ENCODE data around the gene PRKAG2. TPM values are rescaled to one million over a fixed set of nuclear protein-coding genes. Genes with fewer than 3 reads are reported as not detected.

PRKAG2 gene
- total RNA-seq, 2 experiments from 2014 or later: 39.3 to 42.3 TPM

DNA sequence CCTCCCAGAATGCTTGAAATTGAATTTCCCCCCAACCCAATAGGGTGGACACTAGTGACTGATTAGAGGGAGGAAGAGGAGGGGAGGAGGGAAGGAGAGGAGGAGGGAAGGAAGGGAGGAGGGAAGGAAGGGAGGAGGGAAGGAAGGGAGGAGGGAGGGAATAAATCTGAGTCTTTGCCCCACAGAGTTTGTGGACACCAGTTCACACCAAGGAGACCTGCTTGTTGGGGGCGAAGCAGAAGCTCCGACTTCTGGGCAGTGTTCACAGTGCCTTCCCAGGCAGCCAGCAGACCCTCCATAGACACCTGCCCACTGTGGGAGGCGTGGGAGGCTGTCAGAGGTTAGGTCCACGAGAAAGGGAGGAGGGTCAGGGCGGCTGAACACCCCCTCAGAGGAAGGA lies 44.8 kb downstream of the PRKAG2 start:
- Mint-ChIP-seq H3K4me1 (ENCODE audit: low read depth) (peaks cover 20% of the 10 kb centered on the region), H3K27me3 (no peaks in the 10 kb centered on the region), H3K9me3 (no peaks in the 10 kb centered on the region), H3K27ac (no peak overlapping the region), H3K36me3 (ENCODE audit: low read depth) (peaks cover 16% of the 10 kb centered on the region), H3K4me3 (no peak overlapping the region)
- Histone ChIP-seq H3K4me3 (ENCODE audit: low read length) (no peak overlapping the region), H3K4me1 (ENCODE audit: insufficient read depth, low read length) (peaks cover 19% of the 10 kb centered on the region), H3K36me3 (ENCODE audit: insufficient read depth, low read length) (no peaks in the 10 kb centered on the region), H3K27me3 (ENCODE audit: control insufficient read depth in 1 of 2, insufficient read depth in 2 of 2, low read length in 2 of 2) (no peaks in the 10 kb centered on the region), H3K27ac (ENCODE audit: low read depth in 1 of 2, low read length in 2 of 2) (no peak overlapping the region), H3K9me3 (ENCODE audit: control insufficient read depth in 1 of 2, insufficient read depth in 1 of 2, low read length in 2 of 2) (no peaks in the 10 kb centered on the region)
- POLR2A ChIA-PET: no interaction called here
- intact Hi-C loops (cut with DNase I, micrococcal nuclease): no loop called here
- CTCF ChIA-PET: no interaction called here
- DNase-seq (no peak), ATAC-seq (ENCODE audit: poor library complexity) (no peak)
- TF ChIP-seq, protein P1, sequence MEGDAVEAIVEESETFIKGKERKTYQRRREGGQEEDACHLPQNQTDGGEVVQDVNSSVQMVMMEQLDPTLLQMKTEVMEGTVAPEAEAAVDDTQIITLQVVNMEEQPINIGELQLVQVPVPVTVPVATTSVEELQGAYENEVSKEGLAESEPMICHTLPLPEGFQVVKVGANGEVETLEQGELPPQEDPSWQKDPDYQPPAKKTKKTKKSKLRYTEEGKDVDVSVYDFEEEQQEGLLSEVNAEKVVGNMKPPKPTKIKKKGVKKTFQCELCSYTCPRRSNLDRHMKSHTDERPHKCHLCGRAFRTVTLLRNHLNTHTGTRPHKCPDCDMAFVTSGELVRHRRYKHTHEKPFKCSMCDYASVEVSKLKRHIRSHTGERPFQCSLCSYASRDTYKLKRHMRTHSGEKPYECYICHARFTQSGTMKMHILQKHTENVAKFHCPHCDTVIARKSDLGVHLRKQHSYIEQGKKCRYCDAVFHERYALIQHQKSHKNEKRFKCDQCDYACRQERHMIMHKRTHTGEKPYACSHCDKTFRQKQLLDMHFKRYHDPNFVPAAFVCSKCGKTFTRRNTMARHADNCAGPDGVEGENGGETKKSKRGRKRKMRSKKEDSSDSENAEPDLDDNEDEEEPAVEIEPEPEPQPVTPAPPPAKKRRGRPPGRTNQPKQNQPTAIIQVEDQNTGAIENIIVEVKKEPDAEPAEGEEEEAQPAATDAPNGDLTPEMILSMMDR (IDR thresholded peaks at IDR 0.05): no peak

DNA sequence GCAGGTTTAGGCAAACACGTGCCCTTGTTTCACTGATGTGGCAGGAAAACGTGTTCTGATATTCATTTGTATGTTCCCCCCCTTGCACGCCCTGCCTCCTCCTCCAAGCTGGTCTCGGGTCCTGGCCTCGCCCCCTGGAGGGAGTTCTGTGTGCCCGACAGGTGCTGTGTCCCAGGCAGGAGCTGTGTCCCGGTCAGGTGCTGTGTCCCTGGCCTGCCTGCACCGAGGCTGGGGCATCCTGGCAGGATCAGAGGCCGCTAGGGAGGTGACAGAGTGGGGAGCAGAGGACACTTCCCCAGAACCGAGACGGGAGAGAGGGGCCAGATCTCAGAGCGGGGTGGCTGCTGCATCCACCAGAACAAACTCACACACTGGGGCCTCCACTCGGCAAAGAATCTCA lies 45.3 kb downstream of the PRKAG2 start:
- Mint-ChIP-seq H3K9me3 (no peaks in the 10 kb centered on the region), H3K36me3 (ENCODE audit: low read depth) (peaks cover 16% of the 10 kb centered on the region), H3K4me1 (ENCODE audit: low read depth) (peaks cover 23% of the 10 kb centered on the region), H3K27me3 (no peaks in the 10 kb centered on the region), H3K27ac (no peak overlapping the region), H3K4me3 (no peak overlapping the region)
- Histone ChIP-seq H3K36me3 (ENCODE audit: insufficient read depth, low read length) (no peaks in the 10 kb centered on the region), H3K27me3 (ENCODE audit: control insufficient read depth in 1 of 2, insufficient read depth in 2 of 2, low read length in 2 of 2) (no peaks in the 10 kb centered on the region), H3K4me1 (ENCODE audit: insufficient read depth, low read length) (peaks cover 19% of the 10 kb centered on the region), H3K9me3 (ENCODE audit: control insufficient read depth in 1 of 2, insufficient read depth in 1 of 2, low read length in 2 of 2) (no peaks in the 10 kb centered on the region), H3K27ac (ENCODE audit: low read depth in 1 of 2, low read length in 2 of 2) (no peak overlapping the region), H3K4me3 (ENCODE audit: low read length) (no peak overlapping the region)
- ATAC-seq (ENCODE audit: poor library complexity) (no peak), DNase-seq (no peak)
- intact Hi-C loops (cut with DNase I, micrococcal nuclease): no loop called here
- ChIA-PET CTCF (no interaction called here), POLR2A (no interaction called here)
- TF ChIP-seq, protein P1 (IDR thresholded peaks at IDR 0.05): no peak

DNA sequence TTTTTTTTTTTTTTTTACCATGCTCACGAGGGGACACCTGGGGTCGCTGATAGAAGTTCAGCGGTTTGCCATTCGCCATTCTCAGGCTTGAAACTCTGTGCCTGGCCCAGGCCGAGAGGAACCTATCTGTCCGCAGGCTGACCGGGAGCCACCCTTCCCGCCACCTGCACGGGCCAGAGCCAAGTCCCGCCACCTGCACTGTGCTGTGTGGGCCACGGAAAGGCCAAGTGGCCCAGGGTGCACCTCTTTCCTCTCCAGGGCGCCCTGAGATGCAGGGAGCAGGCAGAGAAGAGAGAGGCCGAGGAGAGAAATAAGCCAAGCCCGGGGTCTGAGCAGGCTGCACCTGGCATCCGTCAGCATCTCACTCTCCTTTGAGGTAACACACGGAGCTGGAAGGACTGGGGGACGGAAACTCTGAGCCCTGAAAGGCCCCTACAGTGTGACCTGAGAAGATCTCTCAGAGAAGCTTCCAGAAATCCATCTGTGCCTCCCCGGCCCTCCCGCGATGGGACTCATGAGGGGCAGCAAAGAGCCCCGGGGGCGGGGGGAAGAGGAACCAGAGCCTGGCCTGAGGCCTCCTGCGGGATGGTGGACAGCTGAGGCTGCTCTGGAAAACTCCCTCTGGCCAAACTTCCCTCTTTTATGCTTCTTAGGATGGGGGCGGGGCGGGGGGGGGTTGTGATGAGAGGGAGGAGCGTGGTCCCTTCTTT lies 46.6 kb downstream of the PRKAG2 start:
- Histone ChIP-seq H3K4me1 (ENCODE audit: insufficient read depth, low read length) (peaks cover 24% of the 10 kb centered on the region), H3K36me3 (ENCODE audit: insufficient read depth, low read length) (no peaks in the 10 kb centered on the region), H3K27me3 (ENCODE audit: control insufficient read depth in 1 of 2, insufficient read depth in 2 of 2, low read length in 2 of 2) (no peaks in the 10 kb centered on the region), H3K4me3 (ENCODE audit: low read length) (no peak overlapping the region), H3K27ac (ENCODE audit: low read depth in 1 of 2, low read length in 2 of 2) (no peak overlapping the region), H3K9me3 (ENCODE audit: control insufficient read depth in 1 of 2, insufficient read depth in 1 of 2, low read length in 2 of 2) (no peaks in the 10 kb centered on the region)
- H3K27ac Mint-ChIP-seq: no peak overlapping the region
- TF ChIP-seq, protein P1 (IDR thresholded peaks at IDR 0.05): no peak
- no peaks in the 10 kb centered on the region for H3K27me3 Mint-ChIP-seq
- intact Hi-C loops (cut with DNase I, micrococcal nuclease): no loop called here
- ChIA-PET POLR2A (no interaction called here), CTCF (no interaction called here)
- H3K36me3 Mint-ChIP-seq (ENCODE audit: low read depth): peaks cover 16% of the 10 kb centered on the region
- H3K9me3 Mint-ChIP-seq: no peaks in the 10 kb centered on the region
- ATAC-seq (ENCODE audit: poor library complexity): no peak
- peaks cover 25% of the 10 kb centered on the region for H3K4me1 Mint-ChIP-seq (ENCODE audit: low read depth)
- H3K4me3 Mint-ChIP-seq: no peak overlapping the region
- no peak for DNase-seq
